HepG2 (cell line): Measurements from ENCODE around the gene PRR27. TPM values are rescaled to one million over a fixed set of nuclear protein-coding genes. Genes with fewer than 3 reads are reported as not detected.

Source experiments
- BCL6 ChIP-seq: IDR thresholded peaks from 2 replicates; pipeline ENCODE4 v1.6.1; 2016; ENCODE audit warnings: missing genetic modification reagents, missing compliant biosample characterization
- CEBPG ChIP-seq: IDR thresholded peaks from 2 replicates; pipeline ENCODE4 v1.6.1; 2016
- EP300 ChIP-seq, 3 experiments: sonication (generic) in 1 of 3; formaldehyde crosslinking in 1 of 3; IDR thresholded peaks; 2 replicates each; pipeline versions ENCODE4 v1.5.1 to v1.6.1; 2011 to 2020; ENCODE audit warnings: low read depth in 2 of 3, low read length in 2 of 3, borderline replicate concordance in 1 of 3, improper control_type of control experiment in 1 of 3, mild to moderate bottlenecking in 1 of 3, missing genetic modification reagents in 1 of 3, moderate library complexity in 1 of 3
- NONO ChIP-seq, 2 experiments: fragments of 450-650 bp in 1 of 2; sonication (generic) in 1 of 2; formaldehyde crosslinking in 1 of 2; IDR thresholded peaks in 1 of 2; conservative IDR thresholded peaks in 1 of 2; 2 replicates each; pipeline versions ENCODE4 v1.6.1 to v1.8.0; 2017 to 2022; ENCODE audit warnings: mild to moderate bottlenecking in 1 of 2, missing genetic modification reagents in 1 of 2, moderate library complexity in 1 of 2
- RARA ChIP-seq: IDR thresholded peaks from 2 replicates; pipeline ENCODE4 v1.6.1; 2016; ENCODE audit warnings: missing genetic modification reagents, missing compliant biosample characterization
- RBFOX2 ChIP-seq: fragments of 200-400 bp; formaldehyde crosslinking; IDR thresholded peaks from 2 replicates; pipeline ENCODE4 v1.6.1; 2017; ENCODE audit warnings: low read depth, mild to moderate bottlenecking, low read length
- SETDB1 ChIP-seq: sonication (generic); formaldehyde crosslinking; IDR thresholded peaks from 2 replicates; pipeline ENCODE4 v1.5.1; 2020; ENCODE audit warnings: missing genetic modification reagents, mild to moderate bottlenecking, borderline replicate concordance
- SKI ChIP-seq: fragments of 450-650 bp; IDR thresholded peaks from one replicate; pipeline ENCODE4 v1.6.1; 2018; ENCODE audit warnings: mild to moderate bottlenecking; ENCODE audit not compliant: partially characterized antibody
- SP5 ChIP-seq: IDR thresholded peaks from 2 replicates; pipeline ENCODE4 v1.6.1; 2016; ENCODE audit warnings: low read depth, borderline replicate concordance
- ZBTB7B ChIP-seq: sonication (generic); formaldehyde crosslinking; IDR thresholded peaks from 2 replicates; pipeline ENCODE4 v1.4.0; 2020; ENCODE audit warnings: missing genetic modification reagents
- ZMYM4 ChIP-seq: sonication (generic); formaldehyde crosslinking; IDR thresholded peaks from 2 replicates; pipeline ENCODE4 v1.8.1; 2023; ENCODE audit warnings: mild to moderate bottlenecking, missing genetic modification reagents
- ZNF543 ChIP-seq: sonication (generic); formaldehyde crosslinking; IDR thresholded peaks from 2 replicates; pipeline ENCODE4 v1.4.0; 2020; ENCODE audit warnings: mild to moderate bottlenecking, missing genetic modification reagents
- polyA plus RNA-seq, 8 experiments: library from polyadenylated mRNA; depleted of rRNA in 3 of 8; stranded (reverse) in 7 of 8; unstranded in 1 of 8; fragments of >200 nt; fragmentation: Illumina TruSeq in 4 of 8; extraction: Trizol in 4 of 8; gene quantifications; 2 replicates each; pipeline versions ENCODE4 v1.2.1 to v1.2.3, GENCODE V29; 2011 to 2016; ENCODE audit warnings: low read depth in 4 of 8, missing spikeins in 1 of 8, mixed read lengths in 1 of 8; ENCODE audit not compliant: insufficient read depth in 1 of 8
- total RNA-seq, 5 experiments: library from RNA; depleted of rRNA; stranded (reverse); fragments of >200 nt; fragmentation: Illumina TruSeq; extraction: Trizol; gene quantifications; 2 replicates each; pipeline ENCODE4 v1.2.3, GENCODE V29; 2016; ENCODE audit warnings: low read depth in 1 of 5
- TF ChIP-seq, protein P1 (sequence below): sonication (generic); formaldehyde crosslinking; IDR thresholded peaks from 2 replicates; pipeline ENCODE4 v1.5.0; 2020; ENCODE audit warnings: missing genetic modification reagents
- TF ChIP-seq, protein P2 (sequence below): sonication (generic); formaldehyde crosslinking; IDR thresholded peaks from 2 replicates; pipeline ENCODE4 v1.5.1; 2020; ENCODE audit warnings: mild to moderate bottlenecking, missing genetic modification reagents, borderline replicate concordance
- TF ChIP-seq, protein P3 (sequence below): sonication (generic); formaldehyde crosslinking; IDR thresholded peaks from 2 replicates; pipeline ENCODE4 v1.8.0; 2023; ENCODE audit warnings: mild to moderate bottlenecking, missing genetic modification reagents
- TF ChIP-seq, protein P4 (sequence below): sonication (generic); formaldehyde crosslinking; IDR thresholded peaks from 2 replicates; pipeline ENCODE4 v1.4.0; 2020; ENCODE audit warnings: missing genetic modification reagents
- TF ChIP-seq, protein P5 (sequence below): fragments of 450-650 bp; IDR thresholded peaks from 2 replicates; pipeline ENCODE4 v1.6.1; 2016

PRR27 gene
- total and polyA plus RNA-seq, 2 of the 13 experiments (the other 11 are each of a cell fraction or from before 2014, with no cell fraction given) = not detected

DNA sequence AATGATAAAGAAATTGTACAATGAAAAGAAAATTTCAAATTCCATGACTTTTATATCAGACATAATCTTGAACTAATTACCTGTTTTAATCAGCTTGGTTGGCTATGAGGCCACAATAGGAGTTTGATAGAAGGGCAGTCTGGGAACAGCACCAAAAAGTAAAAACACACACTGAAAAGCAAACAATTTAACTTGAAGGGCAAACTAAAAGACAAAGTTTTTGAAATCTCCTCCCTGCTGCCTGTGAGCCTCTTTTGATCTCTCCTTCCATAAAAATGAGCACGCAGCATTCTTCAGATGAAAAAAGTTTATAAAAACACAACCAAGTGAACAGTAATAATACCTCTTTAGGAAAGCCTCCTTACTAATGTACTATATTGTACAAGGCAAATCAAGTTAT is 49.6 kb downstream of the PRR27 start (continued):
- peak in 1 of 2 experiments; percentile 70; a peak in 2 of 4 replicates for TF ChIP-seq EP300 (IDR thresholded peaks at IDR 0.05; ENCODE audit: low read depth in 2 of 2, low read length in 2 of 2)
- TF ChIP-seq EP300 (CRISPR knock-in tag; IDR thresholded peaks at IDR 0.05; ENCODE audit: borderline replicate concordance) = no peak
- TF ChIP-seq, protein P1, sequence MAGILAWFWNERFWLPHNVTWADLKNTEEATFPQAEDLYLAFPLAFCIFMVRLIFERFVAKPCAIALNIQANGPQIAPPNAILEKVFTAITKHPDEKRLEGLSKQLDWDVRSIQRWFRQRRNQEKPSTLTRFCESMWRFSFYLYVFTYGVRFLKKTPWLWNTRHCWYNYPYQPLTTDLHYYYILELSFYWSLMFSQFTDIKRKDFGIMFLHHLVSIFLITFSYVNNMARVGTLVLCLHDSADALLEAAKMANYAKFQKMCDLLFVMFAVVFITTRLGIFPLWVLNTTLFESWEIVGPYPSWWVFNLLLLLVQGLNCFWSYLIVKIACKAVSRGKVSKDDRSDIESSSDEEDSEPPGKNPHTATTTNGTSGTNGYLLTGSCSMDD (CRISPR knock-in tag) = no peak
- TF ChIP-seq RARA (CRISPR knock-in tag) = 0 out of 2 replicates have a peak, but pooled peaks have one; percentile 10
- TF ChIP-seq, protein P2, sequence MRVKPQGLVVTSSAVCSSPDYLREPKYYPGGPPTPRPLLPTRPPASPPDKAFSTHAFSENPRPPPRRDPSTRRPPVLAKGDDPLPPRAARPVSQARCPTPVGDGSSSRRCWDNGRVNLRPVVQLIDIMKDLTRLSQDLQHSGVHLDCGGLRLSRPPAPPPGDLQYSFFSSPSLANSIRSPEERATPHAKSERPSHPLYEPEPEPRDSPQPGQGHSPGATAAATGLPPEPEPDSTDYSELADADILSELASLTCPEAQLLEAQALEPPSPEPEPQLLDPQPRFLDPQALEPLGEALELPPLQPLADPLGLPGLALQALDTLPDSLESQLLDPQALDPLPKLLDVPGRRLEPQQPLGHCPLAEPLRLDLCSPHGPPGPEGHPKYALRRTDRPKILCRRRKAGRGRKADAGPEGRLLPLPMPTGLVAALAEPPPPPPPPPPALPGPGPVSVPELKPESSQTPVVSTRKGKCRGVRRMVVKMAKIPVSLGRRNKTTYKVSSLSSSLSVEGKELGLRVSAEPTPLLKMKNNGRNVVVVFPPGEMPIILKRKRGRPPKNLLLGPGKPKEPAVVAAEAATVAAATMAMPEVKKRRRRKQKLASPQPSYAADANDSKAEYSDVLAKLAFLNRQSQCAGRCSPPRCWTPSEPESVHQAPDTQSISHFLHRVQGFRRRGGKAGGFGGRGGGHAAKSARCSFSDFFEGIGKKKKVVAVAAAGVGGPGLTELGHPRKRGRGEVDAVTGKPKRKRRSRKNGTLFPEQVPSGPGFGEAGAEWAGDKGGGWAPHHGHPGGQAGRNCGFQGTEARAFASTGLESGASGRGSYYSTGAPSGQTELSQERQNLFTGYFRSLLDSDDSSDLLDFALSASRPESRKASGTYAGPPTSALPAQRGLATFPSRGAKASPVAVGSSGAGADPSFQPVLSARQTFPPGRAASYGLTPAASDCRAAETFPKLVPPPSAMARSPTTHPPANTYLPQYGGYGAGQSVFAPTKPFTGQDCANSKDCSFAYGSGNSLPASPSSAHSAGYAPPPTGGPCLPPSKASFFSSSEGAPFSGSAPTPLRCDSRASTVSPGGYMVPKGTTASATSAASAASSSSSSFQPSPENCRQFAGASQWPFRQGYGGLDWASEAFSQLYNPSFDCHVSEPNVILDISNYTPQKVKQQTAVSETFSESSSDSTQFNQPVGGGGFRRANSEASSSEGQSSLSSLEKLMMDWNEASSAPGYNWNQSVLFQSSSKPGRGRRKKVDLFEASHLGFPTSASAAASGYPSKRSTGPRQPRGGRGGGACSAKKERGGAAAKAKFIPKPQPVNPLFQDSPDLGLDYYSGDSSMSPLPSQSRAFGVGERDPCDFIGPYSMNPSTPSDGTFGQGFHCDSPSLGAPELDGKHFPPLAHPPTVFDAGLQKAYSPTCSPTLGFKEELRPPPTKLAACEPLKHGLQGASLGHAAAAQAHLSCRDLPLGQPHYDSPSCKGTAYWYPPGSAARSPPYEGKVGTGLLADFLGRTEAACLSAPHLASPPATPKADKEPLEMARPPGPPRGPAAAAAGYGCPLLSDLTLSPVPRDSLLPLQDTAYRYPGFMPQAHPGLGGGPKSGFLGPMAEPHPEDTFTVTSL (CRISPR knock-in tag) = peak; percentile 66; the same call in 1 of the 2 replicates
- TF ChIP-seq SKI = no peak
- TF ChIP-seq, protein P3, sequence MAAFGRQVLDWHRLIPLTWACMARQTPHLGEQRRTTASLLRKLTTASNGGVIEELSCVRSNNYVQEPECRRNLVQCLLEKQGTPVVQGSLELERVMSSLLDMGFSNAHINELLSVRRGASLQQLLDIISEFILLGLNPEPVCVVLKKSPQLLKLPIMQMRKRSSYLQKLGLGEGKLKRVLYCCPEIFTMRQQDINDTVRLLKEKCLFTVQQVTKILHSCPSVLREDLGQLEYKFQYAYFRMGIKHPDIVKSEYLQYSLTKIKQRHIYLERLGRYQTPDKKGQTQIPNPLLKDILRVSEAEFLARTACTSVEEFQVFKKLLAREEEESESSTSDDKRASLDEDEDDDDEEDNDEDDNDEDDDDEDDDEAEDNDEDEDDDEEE (CRISPR knock-in tag) = no peak
- peak; percentile 68 for TF ChIP-seq RBFOX2
- peak; percentile 55; the same call in 1 of the 2 replicates for TF ChIP-seq SP5
- no peak for TF ChIP-seq ZBTB7B (CRISPR knock-in tag)
- no peak for TF ChIP-seq NONO (IDR thresholded peaks at IDR 0.05)
- no peak for TF ChIP-seq NONO (CRISPR knock-in tag; conservative IDR thresholded peaks at IDR 0.05)
- peak; percentile 62; the same call in 1 of the 2 replicates for TF ChIP-seq ZMYM4 (CRISPR knock-in tag)
- 0 out of 2 replicates have a peak, but pooled peaks have one; percentile 14 for TF ChIP-seq CEBPG
- TF ChIP-seq, protein P4, sequence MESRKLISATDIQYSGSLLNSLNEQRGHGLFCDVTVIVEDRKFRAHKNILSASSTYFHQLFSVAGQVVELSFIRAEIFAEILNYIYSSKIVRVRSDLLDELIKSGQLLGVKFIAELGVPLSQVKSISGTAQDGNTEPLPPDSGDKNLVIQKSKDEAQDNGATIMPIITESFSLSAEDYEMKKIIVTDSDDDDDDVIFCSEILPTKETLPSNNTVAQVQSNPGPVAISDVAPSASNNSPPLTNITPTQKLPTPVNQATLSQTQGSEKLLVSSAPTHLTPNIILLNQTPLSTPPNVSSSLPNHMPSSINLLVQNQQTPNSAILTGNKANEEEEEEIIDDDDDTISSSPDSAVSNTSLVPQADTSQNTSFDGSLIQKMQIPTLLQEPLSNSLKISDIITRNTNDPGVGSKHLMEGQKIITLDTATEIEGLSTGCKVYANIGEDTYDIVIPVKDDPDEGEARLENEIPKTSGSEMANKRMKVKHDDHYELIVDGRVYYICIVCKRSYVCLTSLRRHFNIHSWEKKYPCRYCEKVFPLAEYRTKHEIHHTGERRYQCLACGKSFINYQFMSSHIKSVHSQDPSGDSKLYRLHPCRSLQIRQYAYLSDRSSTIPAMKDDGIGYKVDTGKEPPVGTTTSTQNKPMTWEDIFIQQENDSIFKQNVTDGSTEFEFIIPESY (CRISPR knock-in tag) = no peak
- TF ChIP-seq, protein P5, sequence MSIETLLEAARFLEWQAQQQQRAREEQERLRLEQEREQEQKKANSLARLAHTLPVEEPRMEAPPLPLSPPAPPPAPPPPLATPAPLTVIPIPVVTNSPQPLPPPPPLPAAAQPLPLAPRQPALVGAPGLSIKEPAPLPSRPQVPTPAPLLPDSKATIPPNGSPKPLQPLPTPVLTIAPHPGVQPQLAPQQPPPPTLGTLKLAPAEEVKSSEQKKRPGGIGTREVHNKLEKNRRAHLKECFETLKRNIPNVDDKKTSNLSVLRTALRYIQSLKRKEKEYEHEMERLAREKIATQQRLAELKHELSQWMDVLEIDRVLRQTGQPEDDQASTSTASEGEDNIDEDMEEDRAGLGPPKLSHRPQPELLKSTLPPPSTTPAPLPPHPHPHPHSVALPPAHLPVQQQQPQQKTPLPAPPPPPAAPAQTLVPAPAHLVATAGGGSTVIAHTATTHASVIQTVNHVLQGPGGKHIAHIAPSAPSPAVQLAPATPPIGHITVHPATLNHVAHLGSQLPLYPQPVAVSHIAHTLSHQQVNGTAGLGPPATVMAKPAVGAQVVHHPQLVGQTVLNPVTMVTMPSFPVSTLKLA = no peak
- no peak for TF ChIP-seq SETDB1 (CRISPR knock-in tag)
- no peak for TF ChIP-seq ZNF543 (CRISPR knock-in tag)
- TF ChIP-seq BCL6 (CRISPR knock-in tag) = peak; percentile 42; the same call in 1 of the 2 replicates
